Osteoblast (primary cell): ENCODE measurements around the gene ANKS1B. TPM values are rescaled to one million over a fixed set of nuclear protein-coding genes. Genes with fewer than 3 reads are reported as not detected.

Source experiments
- DNase-seq: peaks from one replicate; pipeline ENCODE4 v3.0.0; 2011; ENCODE audit warnings: low spot score, mixed read lengths; ENCODE audit not compliant: insufficient read length; ENCODE audit errors: missing footprints
- H2AFZ ChIP-seq: 2 replicates; pipeline ENCODE4 v1.6.0; 2011; ENCODE audit warnings: mild to moderate bottlenecking, low read length
- H3K27ac ChIP-seq: 2 replicates; pipeline ENCODE4 v1.5.1; 2011; ENCODE audit warnings: mild to moderate bottlenecking, low read depth, low read length, moderate library complexity
- H3K27me3 ChIP-seq: 2 replicates; pipeline ENCODE4 v1.6.0; 2012; ENCODE audit warnings: mild to moderate bottlenecking, control low read depth, inconsistent platforms, low read length, moderate library complexity; ENCODE audit not compliant: insufficient read depth
- H3K36me3 ChIP-seq: 2 replicates; pipeline ENCODE4 v1.5.1; 2011; ENCODE audit warnings: mild to moderate bottlenecking, low read length, control low read depth, moderate library complexity; ENCODE audit not compliant: insufficient read depth
- H3K4me1 ChIP-seq: 2 replicates; pipeline ENCODE4 v1.5.1; 2011; ENCODE audit warnings: mild to moderate bottlenecking, low read length, control low read depth, moderate library complexity; ENCODE audit not compliant: insufficient read depth
- H3K4me2 ChIP-seq: 2 replicates; pipeline ENCODE4 v1.6.0; 2011; ENCODE audit warnings: mild to moderate bottlenecking, low read length; ENCODE audit not compliant: insufficient read depth
- H3K4me3 ChIP-seq: fragments of 200-600 bp; sonication (generic); 3 replicates; pipeline ENCODE4 v1.5.1; 2012; ENCODE audit warnings: mild to moderate bottlenecking, low read length, inconsistent platforms; ENCODE audit not compliant: insufficient read depth
- H3K79me2 ChIP-seq: 2 replicates; pipeline ENCODE4 v1.6.0; 2012; ENCODE audit warnings: mild to moderate bottlenecking, low read length, control low read depth, inconsistent platforms; ENCODE audit not compliant: insufficient read depth
- H3K9me3 ChIP-seq: 2 replicates; pipeline ENCODE4 v1.5.1; 2011; ENCODE audit warnings: low read depth, low read length, control low read depth
- H4K20me1 ChIP-seq: 2 replicates; pipeline ENCODE4 v1.6.0; 2012; ENCODE audit warnings: mild to moderate bottlenecking, low read length, control low read depth; ENCODE audit not compliant: insufficient read depth
- total RNA-seq: library from RNA; depleted of rRNA; stranded (reverse); fragments of >200 nt; gene quantifications from 2 replicates; pipeline ENCODE4 v1.2.3, GENCODE V29; 2012
- TF ChIP-seq, protein P1 (sequence below): IDR thresholded peaks from 2 replicates; pipeline ENCODE4 v1.5.1; 2011; ENCODE audit warnings: mild to moderate bottlenecking, low read depth, low read length, moderate library complexity; ENCODE audit errors: extremely low read depth

ANKS1B gene
- total RNA-seq, 1 donor, result 2.2 TPM

DNA sequence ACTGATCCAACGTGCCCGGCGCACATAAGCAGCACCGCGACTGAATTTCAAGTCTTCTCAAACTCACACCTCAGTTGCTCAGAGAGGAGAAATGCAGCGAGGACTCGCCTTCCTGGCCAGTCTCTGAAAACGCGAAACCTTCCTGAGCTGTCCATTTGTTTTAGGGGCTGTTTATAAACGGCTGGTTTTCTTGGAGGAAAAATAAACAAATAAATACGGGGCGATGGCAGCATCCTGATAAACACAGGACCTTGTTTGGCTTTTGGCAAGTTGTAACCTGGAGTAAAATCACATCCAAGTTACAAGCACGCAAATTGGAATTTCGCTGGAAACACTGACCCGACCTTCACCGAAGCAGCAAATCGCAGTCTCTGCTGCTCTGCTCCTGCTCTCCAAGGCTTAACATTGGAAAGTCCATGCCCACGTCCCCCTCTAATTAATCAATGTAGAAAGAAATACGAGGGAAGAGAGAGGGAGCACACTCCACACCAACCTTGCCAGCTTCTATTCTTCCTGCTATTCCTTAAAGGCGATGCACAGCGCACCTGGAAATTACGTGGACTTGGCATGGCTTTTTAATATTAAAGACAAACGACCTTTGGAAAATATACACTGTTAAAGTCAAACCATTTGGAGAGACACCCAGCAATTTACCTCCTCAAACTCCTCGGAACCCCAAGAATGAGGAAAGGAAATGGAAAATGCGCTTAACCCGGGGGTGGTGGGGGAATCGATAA is 1090.9 kb downstream of the ANKS1B start:
- peak; percentile 70 for DNase-seq
- Histone ChIP-seq H3K27ac (no peak overlapping the region), H3K4me3 (no peak overlapping the region), H2AFZ (no peak overlapping the region), H3K9me3 (no peaks in the 10 kb centered on the region), H3K27me3 (peaks cover 24% of the 10 kb centered on the region), H3K79me2 (no peaks in the 10 kb centered on the region), H3K4me2 (no peak overlapping the region), H3K4me1 (no peaks in the 10 kb centered on the region), H3K36me3 (no peaks in the 10 kb centered on the region), H4K20me1 (no peaks in the 10 kb centered on the region)
- TF ChIP-seq, protein P1, sequence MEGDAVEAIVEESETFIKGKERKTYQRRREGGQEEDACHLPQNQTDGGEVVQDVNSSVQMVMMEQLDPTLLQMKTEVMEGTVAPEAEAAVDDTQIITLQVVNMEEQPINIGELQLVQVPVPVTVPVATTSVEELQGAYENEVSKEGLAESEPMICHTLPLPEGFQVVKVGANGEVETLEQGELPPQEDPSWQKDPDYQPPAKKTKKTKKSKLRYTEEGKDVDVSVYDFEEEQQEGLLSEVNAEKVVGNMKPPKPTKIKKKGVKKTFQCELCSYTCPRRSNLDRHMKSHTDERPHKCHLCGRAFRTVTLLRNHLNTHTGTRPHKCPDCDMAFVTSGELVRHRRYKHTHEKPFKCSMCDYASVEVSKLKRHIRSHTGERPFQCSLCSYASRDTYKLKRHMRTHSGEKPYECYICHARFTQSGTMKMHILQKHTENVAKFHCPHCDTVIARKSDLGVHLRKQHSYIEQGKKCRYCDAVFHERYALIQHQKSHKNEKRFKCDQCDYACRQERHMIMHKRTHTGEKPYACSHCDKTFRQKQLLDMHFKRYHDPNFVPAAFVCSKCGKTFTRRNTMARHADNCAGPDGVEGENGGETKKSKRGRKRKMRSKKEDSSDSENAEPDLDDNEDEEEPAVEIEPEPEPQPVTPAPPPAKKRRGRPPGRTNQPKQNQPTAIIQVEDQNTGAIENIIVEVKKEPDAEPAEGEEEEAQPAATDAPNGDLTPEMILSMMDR, result no peak

GRCh38 chr12:98893126-98893674 is 1091.5 kb downstream of the ANKS1B start:
- DNase-seq, result no peak
- H3K4me2 ChIP-seq, result no peak overlapping the region
- H2AFZ ChIP-seq, result no peak overlapping the region
- no peak overlapping the region for H3K4me3 ChIP-seq
- H3K79me2 ChIP-seq, result no peaks in the 10 kb centered on the region
- H3K4me1 ChIP-seq, result no peaks in the 10 kb centered on the region
- no peaks in the 10 kb centered on the region for H3K9me3 ChIP-seq
- peaks cover 24% of the 10 kb centered on the region for H3K27me3 ChIP-seq
- H4K20me1 ChIP-seq, result no peaks in the 10 kb centered on the region
- no peaks in the 10 kb centered on the region for H3K36me3 ChIP-seq
- H3K27ac ChIP-seq, result no peak overlapping the region
- TF ChIP-seq, protein P1, result no peak

DNA sequence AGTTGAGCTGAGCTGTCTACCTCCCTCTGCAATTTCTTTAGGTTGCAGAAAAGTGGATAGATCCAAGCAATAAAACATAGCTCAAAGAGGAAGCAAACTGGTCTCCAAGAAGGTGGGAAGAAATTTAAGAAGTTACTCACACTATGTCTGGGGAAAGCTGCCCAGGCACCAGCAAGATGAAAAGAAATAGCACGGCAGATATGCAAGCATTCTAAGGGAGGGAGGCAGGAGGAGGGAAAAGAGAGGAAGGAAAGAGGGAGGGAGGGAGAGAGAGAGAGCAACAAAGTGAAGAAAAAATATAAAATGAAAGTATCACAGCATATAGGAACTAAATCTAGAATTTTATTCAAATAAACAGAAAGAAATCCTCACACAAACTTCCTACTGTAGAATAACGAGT is 1099.0 kb downstream of the ANKS1B start:
- H2AFZ ChIP-seq, result no peak overlapping the region
- H3K4me1 ChIP-seq, result no peaks in the 10 kb centered on the region
- H3K79me2 ChIP-seq, result no peaks in the 10 kb centered on the region
- H3K36me3 ChIP-seq, result no peaks in the 10 kb centered on the region
- no peaks in the 10 kb centered on the region for H3K9me3 ChIP-seq
- no peak overlapping the region for H3K27ac ChIP-seq
- H3K4me2 ChIP-seq, result no peak overlapping the region
- TF ChIP-seq, protein P1, result no peak
- H3K4me3 ChIP-seq, result no peak overlapping the region
- no peaks in the 10 kb centered on the region for H4K20me1 ChIP-seq
- H3K27me3 ChIP-seq, result no peaks in the 10 kb centered on the region
- no peak for DNase-seq

DNA sequence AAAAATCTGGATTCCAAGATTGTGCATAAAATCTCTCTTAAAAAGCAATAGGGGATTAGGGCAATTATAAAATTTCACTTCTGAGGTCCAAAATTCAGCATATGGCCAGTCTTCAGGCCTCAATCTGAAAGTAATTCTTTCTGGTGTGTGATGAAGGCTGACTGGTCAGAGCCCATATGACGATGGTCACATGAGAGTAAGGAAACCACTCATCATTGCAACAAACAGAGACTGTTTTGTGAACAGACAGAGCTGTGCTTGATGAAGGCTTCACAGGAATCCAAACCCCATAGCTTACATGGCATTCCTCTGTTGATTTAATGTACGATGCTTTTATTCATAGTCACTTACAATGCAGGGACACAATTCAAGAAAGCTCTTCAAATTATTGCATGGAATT is 1101.5 kb downstream of the ANKS1B start:
- no peaks in the 10 kb centered on the region for H3K27me3 ChIP-seq
- no peaks in the 10 kb centered on the region for H3K4me1 ChIP-seq
- TF ChIP-seq, protein P1, result no peak
- no peaks in the 10 kb centered on the region for H3K36me3 ChIP-seq
- H3K79me2 ChIP-seq, result no peaks in the 10 kb centered on the region
- H4K20me1 ChIP-seq, result no peaks in the 10 kb centered on the region
- no peak overlapping the region for H2AFZ ChIP-seq
- no peaks in the 10 kb centered on the region for H3K9me3 ChIP-seq
- H3K27ac ChIP-seq, result no peak overlapping the region
- no peak overlapping the region for H3K4me3 ChIP-seq
- no peak overlapping the region for H3K4me2 ChIP-seq
- DNase-seq, result no peak
